GM21529 (cell line): Measurements from ENCODE around the gene PIP4K2A.

Experiments
- ATAC-seq: cut with Tn5 transposase; IDR thresholded peaks from one replicate; pipeline ENCODE4 v1.9.1; 2021; ENCODE audit not compliant: unreplicated experiment

PIP4K2A gene

GRCh38 chr10:22622242-22622806 lies 92.1 kb downstream of the PIP4K2A start:
- ATAC-seq, result no peak

DNA sequence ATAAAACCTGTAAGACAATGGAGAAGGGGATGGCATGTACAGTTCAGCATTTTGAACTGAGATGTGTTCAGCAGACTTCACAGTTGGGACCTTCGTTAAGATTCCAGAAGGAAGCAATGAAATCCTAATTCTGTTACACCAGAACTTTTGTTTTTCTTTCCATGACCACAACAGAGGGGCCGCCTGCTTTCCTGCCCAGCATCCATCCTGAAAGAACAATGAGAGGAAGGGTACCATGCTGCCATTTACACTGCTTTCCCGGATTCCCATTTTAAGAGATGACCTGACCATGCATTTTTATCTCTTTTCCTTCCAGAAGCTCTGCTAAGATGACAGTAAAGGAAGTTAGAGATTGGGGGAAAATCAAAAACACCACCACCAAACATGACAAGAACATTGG lies 92.7 kb downstream of the PIP4K2A start:
- ATAC-seq, result no peak

DNA sequence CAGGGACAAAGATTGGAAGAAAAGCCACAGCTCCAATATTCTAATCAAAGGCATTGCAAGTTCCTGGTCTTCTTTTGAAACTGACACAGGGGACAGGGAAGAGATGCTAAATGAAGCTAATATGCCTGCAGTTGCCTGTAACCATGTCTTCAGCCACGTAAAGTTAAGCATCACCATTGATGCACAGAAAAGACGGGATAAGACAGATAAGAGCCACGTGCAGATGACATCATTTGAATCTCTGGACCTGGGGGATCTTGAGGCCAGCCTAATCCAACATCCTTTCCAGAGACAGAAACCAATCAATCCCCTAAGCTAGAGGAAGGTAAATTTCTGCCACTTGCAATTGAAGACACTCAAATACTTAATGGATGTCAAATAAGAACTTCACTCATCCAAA lies 93.4 kb downstream of the PIP4K2A start:
- no peak for ATAC-seq

- ATAC-seq, result no peak
These were observed 94.1 kb downstream of the PIP4K2A start for GRCh38 chr10:22620140-22620857.

DNA sequence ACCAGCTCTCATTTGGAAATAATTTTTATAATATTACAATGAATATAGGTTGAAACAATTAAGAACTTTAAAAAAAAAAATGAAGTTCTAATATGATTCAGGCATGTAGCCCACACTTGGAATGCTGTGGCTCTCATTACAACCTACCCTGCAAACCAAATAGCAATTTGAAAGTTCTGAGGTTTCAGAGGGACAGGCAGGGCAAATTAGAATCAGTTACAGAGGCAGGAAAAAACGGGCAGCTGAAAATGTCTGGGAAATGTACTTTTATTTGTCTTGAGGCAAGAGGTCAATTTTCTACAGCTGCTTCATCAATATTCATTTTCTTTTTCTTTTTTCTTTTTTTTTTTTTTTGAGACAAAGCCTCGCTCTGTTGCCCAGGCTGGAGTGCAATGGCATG lies 95.3 kb downstream of the PIP4K2A start:
- no peak for ATAC-seq

DNA sequence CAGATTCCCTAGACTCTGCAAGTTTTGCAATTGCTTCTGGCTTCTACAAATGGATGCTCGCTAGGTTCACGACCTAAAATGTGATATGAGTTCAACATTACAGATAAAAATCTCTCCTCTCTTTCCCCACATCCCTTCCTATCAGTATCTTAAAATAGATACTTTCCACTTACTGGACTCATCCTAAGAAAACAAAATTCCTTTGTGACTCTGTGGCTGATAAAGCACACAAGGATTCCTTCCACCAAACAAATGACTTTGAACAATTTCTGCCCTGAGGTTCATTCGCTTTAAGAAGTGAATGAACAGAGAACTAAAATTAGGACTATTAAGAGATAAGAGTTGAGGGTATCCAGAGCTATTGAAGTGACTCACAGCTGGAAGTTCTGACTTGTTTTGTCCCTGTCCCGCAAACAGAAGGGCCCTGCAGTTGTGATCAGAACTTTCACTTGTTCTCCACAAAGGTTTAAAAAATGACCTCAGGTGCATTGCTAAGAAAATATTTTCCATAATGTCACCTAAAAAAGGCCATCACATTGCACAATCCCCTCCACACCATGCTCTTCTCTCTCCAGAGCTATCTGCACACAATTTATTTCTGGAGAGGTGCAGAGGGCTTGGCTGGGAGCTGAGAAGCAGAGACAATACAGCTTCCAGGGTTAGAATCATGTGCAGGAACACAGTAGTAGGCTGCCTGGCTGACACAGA lies 96.1 kb downstream of the PIP4K2A start:
- no peak for ATAC-seq

GRCh38 chr10:22617516-22617915 lies 96.9 kb downstream of the PIP4K2A start:
- ATAC-seq, result no peak

DNA sequence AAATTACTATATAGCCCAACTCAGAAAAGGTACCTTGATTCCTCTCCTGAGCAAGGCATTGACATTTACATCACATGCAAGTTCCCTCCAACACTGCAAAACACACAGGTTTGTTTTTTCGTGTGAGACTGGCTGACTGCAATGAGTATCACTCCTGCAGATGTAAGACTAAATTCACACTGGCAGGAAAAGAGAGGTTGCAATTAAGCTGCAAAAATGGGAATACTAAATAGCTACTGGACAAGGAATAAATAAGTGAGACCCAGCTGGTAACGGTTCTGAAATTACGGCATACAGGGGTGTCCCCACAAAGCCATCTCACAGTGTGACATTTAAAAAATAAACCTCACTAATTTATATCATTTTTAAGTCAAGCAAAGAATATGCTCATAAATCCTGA lies 97.3 kb downstream of the PIP4K2A start:
- ATAC-seq, result no peak

- ATAC-seq, result peak; percentile 75
These were observed 98.4 kb downstream of the PIP4K2A start for GRCh38 chr10:22615819-22616499.

GRCh38 chr10:22615101-22615500 lies 99.3 kb downstream of the PIP4K2A start:
- no peak for ATAC-seq

DNA sequence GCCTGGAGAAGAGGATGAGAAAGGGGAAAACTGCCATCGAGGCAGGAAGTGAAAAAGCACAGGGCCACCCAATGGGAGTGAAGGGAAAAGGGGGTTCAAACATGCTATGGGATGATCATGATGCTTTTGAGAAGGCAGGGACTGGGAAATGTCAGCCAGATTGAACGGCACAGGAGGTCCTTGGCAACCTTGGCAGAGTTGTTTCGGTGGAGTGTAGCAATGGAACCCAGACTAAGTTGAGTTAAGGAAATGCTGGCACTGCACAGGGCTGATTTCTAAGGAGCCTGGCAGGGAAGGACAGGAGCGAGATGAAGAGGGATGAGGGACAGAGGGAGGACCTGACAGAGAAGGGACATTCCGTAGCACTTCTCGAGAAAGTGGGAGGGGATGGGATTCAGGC lies 101.4 kb downstream of the PIP4K2A start:
- ATAC-seq, result no peak

DNA sequence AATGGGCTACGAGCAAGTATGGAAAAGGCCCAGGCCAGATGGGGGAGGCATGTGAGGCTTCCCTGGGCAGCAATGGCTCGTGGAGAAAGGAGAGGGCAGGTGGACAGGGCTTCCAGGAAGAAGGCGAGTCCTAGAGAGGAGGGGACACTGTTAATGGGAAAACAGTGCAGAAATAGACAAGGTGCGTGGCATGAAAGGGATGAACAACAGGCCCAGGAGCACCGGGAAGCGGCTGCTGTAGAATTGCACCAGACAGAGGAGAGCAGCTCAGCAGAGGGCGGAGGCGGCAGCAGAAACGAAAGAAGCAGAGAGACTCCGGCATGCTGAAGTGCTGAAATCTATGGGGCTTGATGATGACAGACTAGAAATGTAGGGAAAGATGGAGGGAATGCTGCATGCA lies 102.1 kb downstream of the PIP4K2A start:
- ATAC-seq, result no peak

GRCh38 chr10:22611425-22612115 lies 102.8 kb downstream of the PIP4K2A start:
- peak; percentile 41 for ATAC-seq

GRCh38 chr10:22610610-22611009 lies 103.8 kb downstream of the PIP4K2A start:
- ATAC-seq, result no peak

DNA sequence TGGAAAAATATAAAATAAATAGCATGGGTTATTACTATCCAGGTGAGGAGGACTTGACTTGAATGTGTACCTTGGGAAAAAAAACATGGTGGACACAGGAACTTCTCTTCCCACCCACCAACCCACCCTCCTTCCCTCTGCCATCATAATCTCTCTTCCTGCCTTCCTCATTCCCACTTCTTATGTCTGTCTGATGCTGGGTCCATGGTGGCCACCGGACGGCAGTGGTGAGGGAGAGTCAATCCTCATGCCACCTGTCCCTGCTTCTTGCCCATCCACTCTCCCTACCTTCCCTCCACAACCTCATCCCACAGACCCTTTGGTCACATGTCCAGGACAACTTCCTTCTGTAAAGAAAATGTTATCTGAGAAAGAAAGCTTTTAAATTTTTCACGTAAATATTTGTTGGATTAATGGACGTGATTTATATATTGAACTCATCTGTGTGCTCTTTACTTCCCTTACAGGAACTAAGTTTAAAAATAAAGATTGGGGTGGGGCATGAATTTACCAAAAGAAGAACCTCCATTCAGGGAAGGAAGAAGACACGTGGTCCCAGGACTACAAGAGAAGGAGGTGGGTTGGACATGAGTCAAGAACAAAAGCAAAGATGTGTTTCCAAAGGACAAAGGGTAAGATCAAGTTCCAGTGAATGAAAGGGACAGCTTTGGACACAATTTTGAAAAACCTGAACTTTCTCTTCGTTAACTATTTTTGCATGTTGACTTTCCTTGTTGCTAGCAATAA lies 104.5 kb downstream of the PIP4K2A start:
- ATAC-seq, result no peak

DNA sequence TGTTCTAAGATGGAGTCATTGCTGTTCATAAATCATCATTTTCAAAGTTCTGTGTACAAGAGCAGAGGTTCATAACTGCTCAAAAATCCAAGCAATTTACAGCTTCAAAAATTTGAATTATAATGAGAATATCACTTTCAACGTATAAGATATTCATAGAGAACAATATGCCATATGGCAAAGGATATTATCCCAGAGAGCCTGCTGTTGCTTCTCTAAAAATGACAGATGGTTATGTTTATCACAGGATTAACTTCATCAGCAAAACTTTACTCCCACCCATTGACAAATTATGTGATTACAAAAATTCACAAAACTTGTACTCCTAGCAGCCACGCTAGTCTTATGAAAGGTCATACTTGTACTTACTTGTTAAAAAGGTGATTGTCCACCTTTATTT lies 105.1 kb downstream of the PIP4K2A start:
- no peak for ATAC-seq

GRCh38 chr10:22607261-22607660 lies 107.1 kb downstream of the PIP4K2A start:
- ATAC-seq, result no peak

DNA sequence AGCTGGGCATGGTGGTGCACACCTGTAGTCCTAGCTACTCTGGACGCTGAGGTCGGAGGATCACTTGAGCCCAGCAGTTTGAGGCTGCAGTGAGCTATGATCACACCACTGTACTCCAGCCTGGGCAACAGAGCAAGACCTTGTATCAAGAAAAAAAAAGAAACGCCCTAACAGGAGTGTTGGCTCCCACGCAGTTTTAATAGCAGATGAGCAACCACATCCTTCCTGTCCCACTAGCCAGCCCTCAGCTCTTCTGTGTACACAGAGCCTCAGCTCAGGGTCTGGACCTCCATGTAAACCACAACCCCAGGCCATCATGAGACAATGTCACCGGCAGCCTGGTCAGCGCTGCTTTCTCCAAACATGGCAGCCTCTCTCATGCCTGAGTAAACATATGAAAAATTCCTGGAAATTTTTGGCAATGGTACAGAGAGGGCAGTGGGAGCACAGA lies 108.2 kb downstream of the PIP4K2A start:
- peak; percentile 93 for ATAC-seq

- no peak for ATAC-seq
These were observed 109.2 kb downstream of the PIP4K2A start for GRCh38 chr10:22605168-22605567.

GRCh38 chr10:22604344-22605126 lies 109.8 kb downstream of the PIP4K2A start:
- ATAC-seq, result no peak
